Panc1 (cell line): ENCODE data around the gene BBS7.

ENCODE experiments used
- POLR2AphosphoS5 ChIP-seq: IDR thresholded peaks from 2 replicates; pipeline ENCODE4 v1.6.1; 2012; ENCODE audit warnings: mild to moderate bottlenecking, low read depth, low read length, moderate library complexity
- REST ChIP-seq, 2 experiments: IDR thresholded peaks; 2 replicates each; pipeline ENCODE4 v1.6.1; 2011 to 2012; ENCODE audit warnings: low read depth in 2 of 2, control low read depth in 1 of 2, low read length in 1 of 2, mild to moderate bottlenecking in 1 of 2, moderate library complexity in 1 of 2; ENCODE audit not compliant: insufficient read depth in 1 of 2
- TF ChIP-seq, protein P1 (sequence below): fragments of 450-650 bp; IDR thresholded peaks from 2 replicates; pipeline ENCODE4 v1.5.1; 2017; ENCODE audit warnings: mild to moderate bottlenecking

DNA sequence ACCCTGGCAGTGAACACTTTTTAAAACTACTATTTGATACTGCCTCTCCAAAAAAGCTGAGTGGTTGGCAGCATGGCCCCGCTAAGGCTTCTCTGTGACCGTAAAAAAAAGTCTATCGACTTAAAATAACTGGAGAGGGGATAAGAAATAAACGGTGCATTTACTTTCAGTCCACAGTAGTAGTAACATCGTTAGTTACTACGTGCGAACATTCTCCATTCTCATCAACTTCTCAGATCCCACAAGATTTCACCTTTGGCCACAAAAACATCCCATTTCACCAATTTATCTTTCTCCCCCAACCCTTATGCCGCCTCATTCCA, 69.7 kb downstream of the BBS7 start:
- TF ChIP-seq POLR2AphosphoS5 (no peak), REST (IDR thresholded peaks at IDR 0.05; ENCODE audit: insufficient read depth in 1 of 2, low read depth in 2 of 2, low read length in 1 of 2) (no peak)
- TF ChIP-seq, protein P1, sequence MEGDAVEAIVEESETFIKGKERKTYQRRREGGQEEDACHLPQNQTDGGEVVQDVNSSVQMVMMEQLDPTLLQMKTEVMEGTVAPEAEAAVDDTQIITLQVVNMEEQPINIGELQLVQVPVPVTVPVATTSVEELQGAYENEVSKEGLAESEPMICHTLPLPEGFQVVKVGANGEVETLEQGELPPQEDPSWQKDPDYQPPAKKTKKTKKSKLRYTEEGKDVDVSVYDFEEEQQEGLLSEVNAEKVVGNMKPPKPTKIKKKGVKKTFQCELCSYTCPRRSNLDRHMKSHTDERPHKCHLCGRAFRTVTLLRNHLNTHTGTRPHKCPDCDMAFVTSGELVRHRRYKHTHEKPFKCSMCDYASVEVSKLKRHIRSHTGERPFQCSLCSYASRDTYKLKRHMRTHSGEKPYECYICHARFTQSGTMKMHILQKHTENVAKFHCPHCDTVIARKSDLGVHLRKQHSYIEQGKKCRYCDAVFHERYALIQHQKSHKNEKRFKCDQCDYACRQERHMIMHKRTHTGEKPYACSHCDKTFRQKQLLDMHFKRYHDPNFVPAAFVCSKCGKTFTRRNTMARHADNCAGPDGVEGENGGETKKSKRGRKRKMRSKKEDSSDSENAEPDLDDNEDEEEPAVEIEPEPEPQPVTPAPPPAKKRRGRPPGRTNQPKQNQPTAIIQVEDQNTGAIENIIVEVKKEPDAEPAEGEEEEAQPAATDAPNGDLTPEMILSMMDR = no peak
